ENCODE measurements around the gene CDHR4. TPM values are rescaled to one million over a fixed set of nuclear protein-coding genes. Genes with fewer than 3 reads are reported as not detected.

The CDHR4 gene
- total RNA-seq: 0.12 TPM in 1 of 2 replicates, not detected in the other

DNA sequence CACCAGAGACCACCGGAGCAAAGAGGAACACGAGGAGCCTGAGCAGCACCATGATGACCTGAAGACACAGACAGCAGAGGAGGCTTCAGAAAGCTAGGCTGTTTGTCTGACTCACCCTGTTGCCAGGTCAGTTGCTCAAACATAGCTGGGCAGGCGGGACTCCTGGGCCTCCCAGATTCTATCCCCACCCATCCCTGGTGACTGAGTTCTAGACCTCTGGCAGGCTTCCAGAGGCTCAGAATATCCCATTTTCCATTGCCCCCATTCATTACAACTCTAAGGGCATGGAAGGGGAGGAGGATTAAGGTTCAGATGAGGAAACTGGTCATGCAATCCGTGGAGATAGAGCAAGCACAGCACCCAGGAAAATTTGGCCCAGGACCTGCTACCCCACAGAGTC, at the start of gene CDHR4:
Gene CDHR4, minus strand, starts transcription at position 113 of the 400 bp plus-strand sequence. Its CDS starts 61 bp downstream, at position 52.

GRCh38 chr3:49813497-49814174, 14.0 kb upstream of the CDHR4 start, which contains the start of gene UBA7:
Gene UBA7 (minus strand): TSS chr3:49813953. CDS start chr3:49813787, 166 bp downstream.

GRCh38 chr3:49802719-49803464, 3.2 kb upstream of the CDHR4 start, which contains the start of gene INKA1:
Gene INKA1 (plus strand): TSS chr3:49803261. CDS start chr3:49803393, 132 bp downstream.

DNA sequence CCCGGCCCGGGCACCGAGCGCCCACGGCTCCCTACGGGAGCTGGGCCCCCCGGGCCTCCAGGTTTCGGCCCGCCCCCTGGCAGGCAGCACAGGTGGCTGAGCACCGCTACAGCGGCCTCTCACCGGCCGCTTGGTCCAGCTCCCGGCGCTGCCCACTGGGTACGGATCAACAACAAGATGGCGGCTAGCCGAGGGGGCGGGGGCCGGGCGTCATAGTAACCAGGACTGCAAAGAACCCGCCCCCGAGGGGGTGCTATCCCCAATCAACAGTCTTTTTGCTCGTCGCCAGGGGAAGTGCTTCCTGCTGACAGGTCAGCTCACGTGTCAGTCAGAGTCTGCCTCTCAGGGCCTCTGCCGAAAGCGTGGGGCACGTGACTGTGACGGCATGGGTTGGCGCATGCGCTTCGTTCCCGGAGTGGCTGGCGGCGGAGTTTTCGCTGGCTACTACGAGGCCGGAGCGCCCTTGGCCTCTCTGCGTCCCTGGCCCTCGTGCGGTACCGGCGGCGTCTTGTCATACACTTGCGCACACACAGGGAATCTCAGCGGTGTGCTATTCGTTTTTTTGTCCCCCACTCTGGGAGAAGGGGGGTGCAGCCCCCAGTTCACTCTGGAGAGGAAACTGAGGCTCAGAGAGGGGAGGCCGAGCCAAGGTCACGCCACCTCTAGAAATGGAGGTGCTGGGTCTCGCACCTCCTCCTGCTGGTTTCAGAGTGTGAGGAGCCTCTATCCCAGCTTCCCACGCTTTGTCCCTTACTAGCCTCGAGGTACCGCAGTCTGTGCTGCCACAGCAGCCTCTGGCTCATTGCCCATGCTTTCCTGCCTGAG, 13.1 kb downstream of the CDHR4 start, which contains the start of gene IP6K1:
Gene IP6K1, minus strand, starts transcription at position 186 of the 825 bp plus-strand sequence. CDS start 38,502 bp downstream, outside the sequence.

Other genes with a start within 250 kb of the CDHR4 start
- under 0.01 and 0.12 TPM in 2 replicates for gene BSN, start 245.4 kb downstream of the CDHR4 start, total RNA-seq
- gene APEH, start 125.5 kb downstream of the CDHR4 start, total RNA-seq: 173 TPM in 2 replicates
- 5.4 and 6.2 TPM in 2 replicates for gene MST1, start 110.4 kb downstream of the CDHR4 start, total RNA-seq
- 24.1 and 33.9 TPM in 2 replicates for gene RNF123, start 110.3 kb downstream of the CDHR4 start, total RNA-seq
- gene AMIGO3, start 80.2 kb downstream of the CDHR4 start, total RNA-seq: 1.1 TPM in 1 of 2 replicates, not detected in the other
- gene GMPPB, start 75.9 kb downstream of the CDHR4 start, total RNA-seq: 59.5 and 68.9 TPM in 2 replicates
- gene IP6K1, start 13.3 kb downstream of the CDHR4 start, total RNA-seq: 30.5 and 31.8 TPM in 2 replicates
- gene INKA1, start 3.4 kb upstream of the CDHR4 start, total RNA-seq: 3.7 and 5.4 TPM in 2 replicates
- gene UBA7, start 14.1 kb upstream of the CDHR4 start, total RNA-seq: 32.4 and 52.2 TPM in 2 replicates
- 3.1 and 10.5 TPM in 2 replicates for gene TRAIP, start 56.7 kb upstream of the CDHR4 start, total RNA-seq
- not detected in 2 replicates for gene CAMKV, start 70.0 kb upstream of the CDHR4 start, total RNA-seq
- 0.25 and 0.33 TPM in 2 replicates for gene MST1R, start 104.0 kb upstream of the CDHR4 start, total RNA-seq
- gene MON1A, start 129.9 kb upstream of the CDHR4 start, total RNA-seq: 14.1 and 14.3 TPM in 2 replicates
- gene RBM6, start 140.3 kb upstream of the CDHR4 start, total RNA-seq: 60.4 and 62.8 TPM in 2 replicates

Measured in uterine smooth muscle cell (primary cell).